Activated CD8-positive, alpha-beta memory T cell treated with anti-CD3 and anti-CD28 coated beads, Interleukin-2, amount 50 U/mL, for 4 hours (primary cell): ENCODE data around the gene ESR1.
"Not testable (repeated sequence)": the region's sequence is repeated elsewhere in the genome, so short reads cannot be mapped to it uniquely, and the experiment has no call there.

ENCODE experiments used
- DNase-seq: peaks from one replicate; pipeline ENCODE4 v3.0.0-alpha.2; 2020

Gene ESR1

DNA sequence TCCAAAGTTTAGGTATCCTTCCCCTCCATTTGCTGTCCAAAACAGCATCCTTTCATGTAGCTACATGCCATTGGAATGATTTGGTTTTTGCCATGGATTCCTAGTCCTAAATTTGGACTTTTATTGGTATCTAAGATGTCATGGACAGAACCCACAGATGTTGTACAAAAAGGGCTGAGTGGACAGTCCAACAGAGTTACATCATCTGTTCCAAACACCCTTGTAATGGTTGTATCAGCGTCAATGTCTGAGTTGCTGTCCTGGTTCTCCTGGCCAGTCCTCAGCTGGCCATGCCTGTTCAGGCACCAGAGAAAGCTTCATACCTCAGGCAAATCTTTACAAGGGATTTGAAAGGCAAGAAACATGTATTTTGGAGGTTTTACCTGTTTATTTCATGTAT, 191.3 kb downstream of the ESR1 start:
- DNase-seq, result no peak

DNA sequence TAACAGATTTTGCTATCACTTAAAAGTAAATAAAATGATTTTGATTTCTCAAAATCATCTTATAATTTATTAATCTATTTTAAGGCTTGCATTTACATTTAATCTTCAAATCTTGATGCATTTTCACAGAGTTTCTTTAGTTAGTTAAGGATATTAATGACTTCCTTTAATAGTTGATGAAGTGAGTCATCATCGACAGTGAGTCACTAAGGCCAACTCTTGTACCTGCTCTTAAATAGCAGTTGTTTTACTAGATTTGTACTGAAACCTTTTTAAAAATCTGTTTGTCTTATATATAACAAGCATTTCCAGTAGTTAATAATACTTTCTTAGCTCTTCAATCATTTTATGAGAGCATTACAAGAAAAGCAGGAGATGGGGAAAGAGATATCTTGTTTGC, 191.7 kb downstream of the ESR1 start:
- no peak for DNase-seq

- DNase-seq, result no peak
These were observed 193.9 kb downstream of the ESR1 start for GRCh38 chr6:152001408-152001807.

DNA sequence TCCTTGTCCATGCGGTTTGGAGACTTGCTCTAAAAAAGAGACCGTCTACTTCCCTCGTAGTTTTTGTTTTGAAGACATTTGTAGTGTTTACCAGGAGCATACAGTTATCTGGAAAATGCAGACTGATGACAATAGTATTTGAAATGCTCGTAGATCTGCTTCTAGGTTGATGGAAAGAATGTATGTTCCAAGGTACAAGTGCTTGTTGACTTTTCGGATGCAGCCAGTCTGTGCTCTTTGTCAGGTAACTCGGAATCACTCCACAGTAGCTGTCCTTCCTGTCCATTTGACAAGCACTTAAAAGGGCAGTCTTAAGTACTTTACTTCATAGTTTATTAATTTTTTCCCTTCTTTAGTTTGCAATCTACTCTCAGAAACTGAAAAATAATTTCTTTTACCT, 194.8 kb downstream of the ESR1 start:
- no peak for DNase-seq

GRCh38 chr6:152004036-152004566, 196.6 kb downstream of the ESR1 start:
- no peak for DNase-seq

DNA sequence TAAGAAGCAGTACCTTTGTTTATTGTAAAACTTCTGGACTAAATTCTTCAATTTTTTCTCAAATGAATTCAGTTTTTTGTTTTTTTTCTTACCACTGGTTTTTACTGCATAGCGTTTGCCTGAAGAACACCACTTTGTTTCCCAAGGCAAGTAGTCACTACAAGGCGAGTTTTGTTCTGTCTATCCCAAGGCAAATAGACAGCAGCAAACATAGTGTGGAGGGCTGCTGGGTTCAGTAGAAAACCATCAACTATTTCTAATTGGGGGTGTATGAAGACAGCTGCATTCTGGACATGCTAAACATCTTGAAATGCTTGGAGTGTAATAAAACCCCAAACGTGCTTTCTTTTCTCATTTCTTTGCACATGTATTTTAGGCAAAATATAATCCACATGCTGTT, 197.4 kb downstream of the ESR1 start:
- no peak for DNase-seq

GRCh38 chr6:152008779-152009178, 201.3 kb downstream of the ESR1 start:
- no peak for DNase-seq

DNA sequence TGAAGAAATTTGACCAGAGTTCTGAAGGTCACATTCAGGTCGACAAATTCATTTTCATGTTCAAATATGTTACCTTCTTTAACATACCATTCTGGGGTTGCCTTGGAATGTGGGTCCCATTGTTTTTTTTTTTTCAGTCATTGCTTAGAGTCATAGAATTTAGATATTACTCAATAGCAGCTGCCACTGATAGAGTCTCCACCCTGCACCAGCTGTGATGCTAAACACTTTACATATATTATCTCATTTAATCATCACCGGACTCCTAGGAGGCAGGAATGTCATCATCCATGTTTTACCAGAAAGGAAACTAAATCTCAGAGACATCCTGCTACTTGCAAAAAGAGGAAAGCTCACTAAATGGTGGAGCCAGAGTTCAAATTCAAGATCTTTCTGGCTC, 204.7 kb downstream of the ESR1 start:
- DNase-seq, result no peak

DNA sequence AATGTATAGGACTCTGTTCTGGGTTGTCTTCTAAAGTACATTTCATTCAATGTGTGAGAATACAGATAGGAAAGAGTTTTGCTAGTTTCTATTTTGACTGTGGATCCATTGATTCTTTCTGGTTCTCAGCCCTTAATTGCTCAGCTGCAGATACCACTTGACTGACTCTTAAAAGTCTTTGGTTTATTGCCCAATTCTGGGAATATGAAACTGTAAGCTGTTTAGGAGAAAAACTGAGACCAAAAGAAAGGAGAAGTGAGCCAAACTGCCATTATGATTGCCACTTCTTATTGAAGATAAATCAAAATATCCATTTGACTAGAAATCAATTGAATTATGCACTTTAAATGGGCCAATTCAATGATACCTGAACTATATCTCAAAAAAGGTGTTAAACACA, 211.4 kb downstream of the ESR1 start:
- DNase-seq, result no peak

GRCh38 chr6:152022303-152022702, 214.8 kb downstream of the ESR1 start:
- DNase-seq, result no peak

DNA sequence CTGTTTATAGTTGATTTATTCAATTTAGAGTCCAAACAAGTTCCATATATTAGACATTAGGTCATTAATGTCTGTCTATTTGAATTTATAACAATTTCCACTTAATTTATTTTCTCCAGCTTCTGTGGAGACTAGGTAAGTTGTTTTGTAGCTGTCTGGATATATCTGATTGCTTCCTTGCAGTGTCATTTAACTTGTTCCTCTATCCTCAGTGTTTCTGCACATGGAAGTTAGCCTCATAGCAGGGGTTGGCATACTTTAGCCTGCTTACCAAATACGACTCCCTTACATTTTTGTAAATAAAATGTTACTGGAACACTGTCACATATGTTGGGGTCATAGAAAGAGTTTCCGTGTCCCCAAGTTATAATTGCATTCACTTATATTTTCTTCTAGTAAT, 216.1 kb downstream of the ESR1 start:
- no peak for DNase-seq

GRCh38 chr6:152026291-152026690, 218.8 kb downstream of the ESR1 start:
- no peak for DNase-seq

- not testable (repeated sequence) for DNase-seq
These were observed 219.3 kb downstream of the ESR1 start for GRCh38 chr6:152026744-152027143.

DNA sequence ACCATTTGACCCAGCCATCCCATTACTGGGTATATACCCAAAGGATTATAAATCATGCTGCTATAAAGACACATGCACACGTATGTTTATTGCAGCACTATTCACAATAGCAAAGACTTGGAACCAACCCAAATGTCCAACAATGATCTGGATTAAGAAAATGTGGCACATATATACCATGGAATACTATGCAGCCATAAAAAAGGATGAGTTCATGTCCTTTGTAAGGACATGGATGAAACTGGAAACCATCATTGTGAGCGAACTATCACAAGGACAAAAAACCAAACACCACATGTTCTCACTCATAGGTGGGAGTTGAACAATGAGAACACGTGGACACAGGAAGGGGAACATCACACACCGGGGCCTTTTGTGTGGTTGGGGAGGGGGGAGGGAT, 226.3 kb downstream of the ESR1 start:
- DNase-seq, result not testable (repeated sequence)

DNA sequence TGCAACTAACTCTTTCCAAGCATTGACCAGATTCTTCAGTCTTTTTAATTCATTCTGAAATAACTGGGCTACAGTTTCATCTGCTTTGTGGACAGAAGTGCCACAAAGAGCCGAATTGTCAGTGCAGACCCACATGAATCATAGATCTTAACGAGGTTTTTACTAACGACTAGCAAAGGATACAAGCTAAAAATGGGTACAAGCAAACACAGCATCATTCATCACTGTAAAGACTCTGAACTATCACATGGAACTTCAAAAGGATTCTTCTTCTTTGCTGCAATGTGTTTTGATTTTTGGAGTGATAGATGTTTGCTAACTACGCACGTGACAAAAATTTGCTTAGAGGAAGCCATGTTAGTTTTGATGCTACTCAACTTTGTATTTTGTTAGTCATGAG, 227.1 kb downstream of the ESR1 start:
- DNase-seq, result no peak

GRCh38 chr6:152046118-152046517, 238.6 kb downstream of the ESR1 start:
- no peak for DNase-seq

GRCh38 chr6:152048921-152049320, 241.4 kb downstream of the ESR1 start:
- DNase-seq, result no peak

DNA sequence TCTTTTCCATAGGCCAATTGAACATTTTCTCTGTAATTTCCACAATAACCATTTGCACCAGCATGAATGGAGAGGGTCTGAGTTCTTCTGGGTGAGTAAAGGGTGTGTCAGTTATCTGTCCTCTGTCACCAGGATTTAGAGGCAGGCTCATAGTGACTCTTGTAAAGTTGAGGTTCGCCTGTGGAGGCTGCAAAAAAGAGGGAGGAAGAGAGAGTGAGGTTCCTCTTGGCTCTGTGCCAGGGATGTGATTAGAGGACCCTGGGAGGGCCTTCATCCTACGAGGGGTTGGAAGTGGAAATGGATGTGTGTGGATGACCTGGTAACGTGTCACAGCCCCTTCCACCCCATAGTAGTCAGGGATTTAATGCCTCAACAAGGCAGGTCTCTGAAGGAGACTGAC, 242.0 kb downstream of the ESR1 start:
- DNase-seq, result no peak

GRCh38 chr6:152050451-152051195, 243.1 kb downstream of the ESR1 start:
- DNase-seq, result no peak

DNA sequence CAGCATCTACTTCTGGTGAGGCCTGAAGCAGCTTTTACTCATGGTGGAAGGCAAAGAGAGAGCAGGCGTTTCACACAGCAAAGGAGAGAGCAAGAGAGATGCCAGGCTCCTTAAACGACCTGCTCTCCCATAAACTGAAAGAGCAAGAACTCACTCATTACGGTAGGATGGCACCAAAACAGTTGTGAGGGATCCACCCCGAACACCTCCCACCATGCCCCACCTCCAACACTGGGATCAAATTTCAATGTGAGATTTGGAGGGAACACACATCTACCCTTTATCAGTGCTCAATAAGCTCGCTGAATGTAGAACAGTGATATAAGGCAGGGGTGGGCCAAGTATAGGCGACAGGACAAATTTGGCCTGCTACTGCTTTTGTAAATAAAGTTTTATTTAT, 244.6 kb downstream of the ESR1 start:
- DNase-seq, result no peak

GRCh38 chr6:152053332-152053731, 245.8 kb downstream of the ESR1 start:
- no peak for DNase-seq

- DNase-seq, result no peak
These were observed 247.0 kb downstream of the ESR1 start for GRCh38 chr6:152054441-152054840.

- no peak for DNase-seq
These were observed 248.0 kb downstream of the ESR1 start for GRCh38 chr6:152055517-152055916.

GRCh38 chr6:152057832-152058498, 250.5 kb downstream of the ESR1 start:
- DNase-seq, result no peak

DNA sequence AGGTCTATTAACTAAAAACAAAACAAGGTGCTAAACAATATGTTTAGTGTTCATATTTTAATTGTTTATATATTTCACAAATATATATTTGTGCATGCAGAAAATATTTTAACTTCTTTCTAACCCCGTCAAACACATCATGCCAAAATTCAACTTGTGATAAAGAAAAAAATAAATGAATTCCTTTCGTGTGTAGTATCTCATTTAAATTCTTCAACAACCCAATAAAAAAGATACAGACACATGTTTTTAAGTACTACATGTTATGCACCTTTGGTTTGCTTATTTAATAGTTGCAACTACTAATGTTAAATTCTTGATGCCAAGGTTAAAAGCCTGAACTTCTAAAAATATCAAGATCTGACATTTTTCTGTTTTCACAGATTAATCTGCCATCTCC, 252.4 kb downstream of the ESR1 start:
- DNase-seq, result no peak
